ENCODE data around the gene SRSF2. TPM values are rescaled to one million over a fixed set of nuclear protein-coding genes. Genes with fewer than 3 reads are reported as not detected.

Gene SRSF2
- total RNA-seq, 4 donors from 2014 or later = 106 to 194 (median 148) TPM

DNA sequence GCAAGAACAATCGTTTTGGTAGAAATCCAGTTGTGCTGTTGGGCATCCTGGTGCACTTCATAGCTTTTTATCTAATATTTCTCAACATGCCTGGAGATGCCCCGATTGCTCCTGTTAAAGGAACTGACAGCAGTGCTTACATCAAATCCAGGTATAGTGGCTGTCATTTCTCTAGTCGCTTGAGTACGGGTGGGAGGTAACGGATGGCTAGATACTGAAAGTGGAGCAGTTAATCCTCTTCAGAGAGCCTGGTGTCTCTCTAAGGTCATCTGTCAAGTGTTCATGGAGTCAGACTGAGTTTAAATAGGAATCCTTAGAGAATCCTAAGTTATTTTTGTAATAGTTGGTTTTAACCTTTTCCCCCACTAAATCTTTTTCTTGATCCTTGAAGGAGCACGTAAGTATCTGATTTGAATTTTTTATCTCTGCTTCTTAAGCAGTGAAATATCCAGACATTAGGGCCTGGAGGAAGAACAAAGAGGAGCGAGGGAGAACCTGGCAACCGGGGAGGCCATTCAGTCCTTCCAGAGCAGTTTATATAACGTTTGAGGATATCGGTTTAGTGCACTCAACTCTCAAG is 38.0 kb upstream of the SRSF2 start:
- WGBS, 2 donors (ENCODE audit: low coverage in 1 of 2) = 80 to 94% methylated on average over 6 to 10 of the region's 10 CpGs
- no peak for ATAC-seq

DNA sequence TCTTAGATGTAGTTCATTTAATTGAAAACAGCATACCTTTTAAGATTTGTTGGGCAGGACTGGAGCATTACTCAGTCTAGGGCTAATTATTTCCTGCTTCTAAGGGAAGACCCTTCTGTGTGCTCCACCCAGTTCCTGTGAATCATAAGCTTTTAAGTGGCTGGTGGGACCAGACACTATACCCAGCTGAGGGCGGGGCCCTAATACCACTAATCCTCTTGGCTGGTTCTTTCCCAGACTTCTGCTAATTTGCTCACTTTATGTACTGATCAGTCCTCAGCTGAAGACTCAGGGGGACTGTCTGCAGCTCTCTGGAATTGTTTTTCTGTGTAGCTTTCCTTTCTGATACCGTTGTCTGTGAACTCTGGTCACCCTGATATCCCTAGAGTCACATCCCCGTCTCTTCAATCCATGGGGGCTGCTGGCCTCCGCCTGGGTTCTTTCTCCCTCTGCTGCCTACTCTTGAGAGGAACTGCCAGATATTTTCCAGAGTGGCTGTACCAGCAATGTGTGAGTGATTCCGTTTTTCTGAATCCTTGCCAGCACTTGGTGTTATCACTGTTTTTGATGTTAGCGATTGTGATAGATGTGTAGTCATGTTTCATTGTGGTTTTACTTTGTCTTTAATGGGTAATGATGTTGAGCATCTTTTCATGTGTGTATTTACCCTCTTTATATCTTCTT is 35.9 kb upstream of the SRSF2 start:
- peak overlapping the region in 2 of 4 donors; percentile 14 to 37 for H3K27ac ChIP-seq

More for the DNA sequence above, 38.0 kb upstream of the SRSF2 start:
- H3K4me1 ChIP-seq = no peaks in the 10 kb centered on the region
- H3K27me3 ChIP-seq = no peaks in the 10 kb centered on the region
- H3K9me3 ChIP-seq = no peaks in the 10 kb centered on the region
- H3K4me3 ChIP-seq = no peak overlapping the region
- no peak overlapping the region for H3K27ac ChIP-seq
- TF ChIP-seq POLR2A (IDR thresholded peaks at IDR 0.05) (no peak), EP300 (IDR thresholded peaks at IDR 0.05) (no peak), POLR2AphosphoS5 (IDR thresholded peaks at IDR 0.05) (no peak)
- TF ChIP-seq, protein P1, sequence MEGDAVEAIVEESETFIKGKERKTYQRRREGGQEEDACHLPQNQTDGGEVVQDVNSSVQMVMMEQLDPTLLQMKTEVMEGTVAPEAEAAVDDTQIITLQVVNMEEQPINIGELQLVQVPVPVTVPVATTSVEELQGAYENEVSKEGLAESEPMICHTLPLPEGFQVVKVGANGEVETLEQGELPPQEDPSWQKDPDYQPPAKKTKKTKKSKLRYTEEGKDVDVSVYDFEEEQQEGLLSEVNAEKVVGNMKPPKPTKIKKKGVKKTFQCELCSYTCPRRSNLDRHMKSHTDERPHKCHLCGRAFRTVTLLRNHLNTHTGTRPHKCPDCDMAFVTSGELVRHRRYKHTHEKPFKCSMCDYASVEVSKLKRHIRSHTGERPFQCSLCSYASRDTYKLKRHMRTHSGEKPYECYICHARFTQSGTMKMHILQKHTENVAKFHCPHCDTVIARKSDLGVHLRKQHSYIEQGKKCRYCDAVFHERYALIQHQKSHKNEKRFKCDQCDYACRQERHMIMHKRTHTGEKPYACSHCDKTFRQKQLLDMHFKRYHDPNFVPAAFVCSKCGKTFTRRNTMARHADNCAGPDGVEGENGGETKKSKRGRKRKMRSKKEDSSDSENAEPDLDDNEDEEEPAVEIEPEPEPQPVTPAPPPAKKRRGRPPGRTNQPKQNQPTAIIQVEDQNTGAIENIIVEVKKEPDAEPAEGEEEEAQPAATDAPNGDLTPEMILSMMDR (IDR thresholded peaks at IDR 0.05) = no peak
- H3K36me3 ChIP-seq = peaks cover 0 to 97% of the 10 kb centered on the region in 2 donors

GRCh38 chr17:76758570-76758969 is 21.4 kb upstream of the SRSF2 start:
- 89 to 93% methylated on average over 2 to 3 of the region's 3 CpGs for WGBS, 2 donors (ENCODE audit: low coverage in 1 of 2)
- TF ChIP-seq EP300 (IDR thresholded peaks at IDR 0.05) (no peak), POLR2A (IDR thresholded peaks at IDR 0.05) (no peak), POLR2AphosphoS5 (IDR thresholded peaks at IDR 0.05) (no peak)
- TF ChIP-seq, protein P1 (IDR thresholded peaks at IDR 0.05) = no peak

More for the DNA sequence above, 35.9 kb upstream of the SRSF2 start:
- Histone ChIP-seq H3K4me3 (no peak overlapping the region), H3K9me3 (no peaks in the 10 kb centered on the region), H3K36me3 (peaks cover 0 to 98% of the 10 kb centered on the region in 2 donors), H3K27me3 (no peaks in the 10 kb centered on the region), H3K4me1 (no peaks in the 10 kb centered on the region)
- ATAC-seq = peak; percentile 65
- TF ChIP-seq, protein P1 (IDR thresholded peaks at IDR 0.05) = no peak
- TF ChIP-seq POLR2AphosphoS5 (IDR thresholded peaks at IDR 0.05) (no peak), POLR2A (IDR thresholded peaks at IDR 0.05) (no peak), EP300 (IDR thresholded peaks at IDR 0.05) (no peak)
- 57 to 70% methylated on average over 2 to 6 of the region's 6 CpGs for WGBS, 2 donors (ENCODE audit: low coverage in 1 of 2)

DNA sequence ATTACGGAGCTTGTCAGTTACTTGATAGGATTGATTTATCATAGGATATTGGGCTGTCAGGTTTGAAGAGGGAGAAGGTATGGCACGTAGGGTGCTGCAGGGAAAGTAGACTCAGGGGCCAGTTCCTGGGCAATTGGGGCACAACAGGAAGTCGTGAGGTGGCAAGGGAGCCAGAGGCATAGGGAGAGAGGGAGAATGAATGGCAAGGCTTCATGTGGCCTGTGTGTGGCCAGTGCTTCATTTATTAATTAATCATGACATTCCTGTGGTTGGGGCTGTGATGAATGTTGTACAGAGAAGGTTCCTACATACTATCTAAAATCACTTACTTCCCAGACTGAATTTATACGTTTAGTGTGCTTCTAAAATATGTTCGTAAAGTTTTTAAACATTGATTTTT is 20.1 kb upstream of the SRSF2 start:
- H3K36me3 ChIP-seq = peaks cover 0 to 87% of the 10 kb centered on the region in 2 donors

More at GRCh38 chr17:76758570-76758969, 21.4 kb upstream of the SRSF2 start:
- no peak for ATAC-seq
- Histone ChIP-seq H3K36me3 (peaks cover 0 to 84% of the 10 kb centered on the region in 2 donors), H3K4me1 (no peaks in the 10 kb centered on the region), H3K9me3 (no peaks in the 10 kb centered on the region), H3K27me3 (no peaks in the 10 kb centered on the region), H3K27ac (no peak overlapping the region), H3K4me3 (no peak overlapping the region)

More for the DNA sequence above, 20.1 kb upstream of the SRSF2 start:
- no peak for ATAC-seq
- Histone ChIP-seq H3K27ac (no peak overlapping the region), H3K4me1 (no peaks in the 10 kb centered on the region), H3K4me3 (no peak overlapping the region), H3K27me3 (no peaks in the 10 kb centered on the region), H3K9me3 (no peaks in the 10 kb centered on the region)
- TF ChIP-seq POLR2AphosphoS5 (IDR thresholded peaks at IDR 0.05) = no peak
- no peak for TF ChIP-seq EP300 (IDR thresholded peaks at IDR 0.05)
- no peak for TF ChIP-seq POLR2A (IDR thresholded peaks at IDR 0.05)
- TF ChIP-seq, protein P1 (IDR thresholded peaks at IDR 0.05) = no peak
- 82 to 93% methylated on average over 4 to 5 of the region's 5 CpGs for WGBS, 2 donors (ENCODE audit: low coverage in 1 of 2)
